ENCODE results near the gene TEAD2.
A peak's percentile ranks its signal among the peaks of the same experiment; 100 is the strongest.

Gene TEAD2

DNA sequence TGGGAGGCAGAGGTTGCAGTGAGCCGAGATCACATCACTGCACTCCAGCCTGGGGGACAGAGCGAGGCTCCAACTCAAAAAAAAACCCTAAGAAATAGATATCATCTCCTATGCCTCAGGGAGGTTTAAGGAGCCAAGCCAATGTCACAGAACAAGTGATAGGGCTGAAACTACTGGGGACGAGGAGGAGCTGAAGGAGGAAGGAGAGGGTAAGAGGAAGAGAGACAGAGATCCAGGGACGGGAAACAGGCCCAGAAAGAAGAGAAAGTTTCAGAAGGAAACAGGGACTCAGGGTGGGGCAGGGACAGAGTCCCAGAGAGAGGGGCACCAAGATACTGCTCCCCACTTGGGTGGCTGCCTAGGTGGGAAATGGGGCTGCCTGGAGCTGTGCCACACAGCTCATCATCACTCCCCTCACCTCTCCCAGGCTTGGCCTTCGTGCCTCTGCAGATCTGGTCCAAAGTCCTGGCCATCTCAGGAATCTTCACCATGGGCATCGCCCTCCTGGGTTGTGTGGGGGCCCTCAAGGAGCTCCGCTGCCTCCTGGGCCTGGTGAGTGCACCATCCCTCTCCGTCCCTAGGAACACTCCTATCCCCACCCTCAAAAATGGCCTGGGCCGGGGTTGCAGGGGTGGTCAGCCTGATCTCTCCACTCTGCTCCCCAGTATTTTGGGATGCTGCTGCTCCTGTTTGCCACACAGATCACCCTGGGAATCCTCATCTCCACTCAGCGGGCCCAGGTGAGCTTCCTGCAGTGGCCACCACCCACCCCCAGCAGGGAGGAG is 25.5 kb downstream of the TEAD2 start:
- H3K9me3 ChIP-seq (ENCODE audit: insufficient read depth, low read length, severe bottlenecking) = no peaks in the 10 kb centered on the region
- no peaks in the 10 kb centered on the region for H4K20me1 ChIP-seq (ENCODE audit: insufficient read depth, low read length)
- H3K27me3 ChIP-seq (ENCODE audit: insufficient read depth, low read length, poor library complexity) = no peaks in the 10 kb centered on the region
- TF ChIP-seq, protein P1, sequence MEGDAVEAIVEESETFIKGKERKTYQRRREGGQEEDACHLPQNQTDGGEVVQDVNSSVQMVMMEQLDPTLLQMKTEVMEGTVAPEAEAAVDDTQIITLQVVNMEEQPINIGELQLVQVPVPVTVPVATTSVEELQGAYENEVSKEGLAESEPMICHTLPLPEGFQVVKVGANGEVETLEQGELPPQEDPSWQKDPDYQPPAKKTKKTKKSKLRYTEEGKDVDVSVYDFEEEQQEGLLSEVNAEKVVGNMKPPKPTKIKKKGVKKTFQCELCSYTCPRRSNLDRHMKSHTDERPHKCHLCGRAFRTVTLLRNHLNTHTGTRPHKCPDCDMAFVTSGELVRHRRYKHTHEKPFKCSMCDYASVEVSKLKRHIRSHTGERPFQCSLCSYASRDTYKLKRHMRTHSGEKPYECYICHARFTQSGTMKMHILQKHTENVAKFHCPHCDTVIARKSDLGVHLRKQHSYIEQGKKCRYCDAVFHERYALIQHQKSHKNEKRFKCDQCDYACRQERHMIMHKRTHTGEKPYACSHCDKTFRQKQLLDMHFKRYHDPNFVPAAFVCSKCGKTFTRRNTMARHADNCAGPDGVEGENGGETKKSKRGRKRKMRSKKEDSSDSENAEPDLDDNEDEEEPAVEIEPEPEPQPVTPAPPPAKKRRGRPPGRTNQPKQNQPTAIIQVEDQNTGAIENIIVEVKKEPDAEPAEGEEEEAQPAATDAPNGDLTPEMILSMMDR (IDR thresholded peaks at IDR 0.05; ENCODE audit: borderline replicate concordance, extremely low read depth, low read length, poor library complexity, severe bottlenecking) = no peak
- TF ChIP-seq EZH2 (IDR thresholded peaks at IDR 0.05; ENCODE audit: borderline replicate concordance, low read depth, low read length, severe bottlenecking) = no peak
- H3K79me2 ChIP-seq (ENCODE audit: insufficient read depth, low read length) = no peaks in the 10 kb centered on the region
- no peak overlapping the region for H2AFZ ChIP-seq (ENCODE audit: low read depth, low read length)
- H3K4me1 ChIP-seq (ENCODE audit: insufficient read depth, low read length) = peaks cover 11% of the 10 kb centered on the region
- DNase-seq (no peak), ATAC-seq (ENCODE audit: insufficient read depth, low read depth) (no peak)
- H3K36me3 ChIP-seq (ENCODE audit: insufficient read depth, low read length) = no peaks in the 10 kb centered on the region
- no peak overlapping the region for H3K4me2 ChIP-seq (ENCODE audit: insufficient read depth, low read length)
- H3K27ac ChIP-seq (ENCODE audit: low read length) = no peak overlapping the region
- H3K4me3 ChIP-seq (ENCODE audit: low read depth in 1 of 2, low read length in 2 of 2) = no peak overlapping the region
- no peak overlapping the region for H3K9ac ChIP-seq (ENCODE audit: low read depth, low read length)

DNA sequence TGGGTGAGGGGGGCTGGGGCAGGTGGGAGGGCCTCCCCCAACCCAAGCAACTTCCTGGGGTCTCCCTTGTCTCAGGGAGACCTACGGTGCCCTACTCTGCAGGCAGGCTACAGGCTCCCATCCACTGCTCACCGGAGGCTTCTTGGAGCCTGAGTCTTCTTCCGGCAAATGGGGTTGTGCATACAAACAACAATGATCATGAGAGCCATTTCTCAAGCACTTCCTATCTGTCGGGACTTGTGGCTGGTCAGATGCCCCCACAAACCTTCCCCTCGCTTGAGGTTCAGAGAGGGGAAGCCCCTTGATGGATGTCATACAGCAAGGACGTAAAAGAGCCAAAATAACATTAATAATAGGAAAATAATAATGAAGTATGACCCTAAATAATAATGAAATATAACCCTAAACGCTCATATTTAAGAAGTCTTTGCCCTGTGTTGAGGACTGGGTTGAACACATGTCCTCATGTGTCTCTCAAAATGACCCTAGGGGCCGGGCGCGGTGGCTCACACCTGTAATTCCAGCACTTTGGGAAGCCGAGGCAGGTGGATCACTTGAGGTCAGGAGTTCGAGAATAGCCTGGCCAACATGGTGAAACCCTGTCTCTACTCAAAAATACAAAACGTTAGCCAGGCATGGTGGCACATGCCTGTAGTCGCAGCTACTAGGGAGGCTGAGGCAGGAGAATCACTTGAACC is 26.3 kb downstream of the TEAD2 start:
- H3K79me2 ChIP-seq (ENCODE audit: insufficient read depth, low read length) = no peaks in the 10 kb centered on the region
- H3K4me1 ChIP-seq (ENCODE audit: insufficient read depth, low read length) = peaks cover 11% of the 10 kb centered on the region
- no peak for DNase-seq

DNA sequence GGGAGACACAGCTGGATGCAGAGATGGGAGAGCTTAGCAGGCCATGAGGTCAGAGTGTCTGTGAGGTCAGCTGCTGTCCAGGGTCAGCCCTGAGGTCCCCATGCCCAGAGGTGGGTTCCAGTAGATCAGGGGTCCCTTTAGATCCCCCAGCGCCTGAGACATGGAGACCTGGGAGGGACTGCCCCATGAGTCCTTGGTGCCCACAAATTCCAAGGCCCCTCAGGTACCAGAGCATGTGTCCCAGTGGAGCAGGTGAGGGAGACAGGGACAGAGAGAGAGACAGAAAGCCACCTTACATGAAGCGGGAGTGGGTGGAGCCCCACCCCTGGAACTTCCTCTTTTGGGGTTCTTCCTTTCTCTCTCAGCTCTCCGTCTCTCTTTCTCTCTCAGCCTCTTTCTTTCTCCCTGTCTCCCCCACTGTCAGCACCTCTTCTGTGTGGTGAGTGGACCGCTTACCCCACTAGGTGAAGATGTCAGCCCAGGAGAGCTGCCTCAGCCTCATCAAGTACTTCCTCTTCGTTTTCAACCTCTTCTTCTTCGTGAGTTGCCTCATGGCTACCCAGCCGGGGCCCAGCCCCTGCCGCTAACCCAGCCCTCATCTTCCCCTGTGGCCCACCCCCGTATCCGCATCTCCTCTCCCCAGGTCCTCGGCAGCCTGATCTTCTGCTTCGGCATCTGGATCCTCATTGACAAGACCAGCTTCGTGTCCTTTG is 27.0 kb downstream of the TEAD2 start, which contains the start of gene CD37:
Gene CD37, plus strand, starts transcription at position 336 of the 713 bp plus-strand sequence. Its CDS starts 135 bp downstream, at position 471.
- 0 out of 4 replicates have a peak within 1 kb of the TSS, but pooled peaks of 1 of the 2 experiments have one; percentile 8 for H3K4me3 ChIP-seq (ENCODE audit: low read depth in 1 of 2, low read length in 2 of 2)
- H4K20me1 ChIP-seq (ENCODE audit: insufficient read depth, low read length) = no peaks in the 10 kb centered on the region
- no peak within 1 kb of the TSS for H3K27ac ChIP-seq (ENCODE audit: low read length)
- peak; percentile 20 for DNase-seq
- no peaks in the 10 kb centered on the region for H3K9me3 ChIP-seq (ENCODE audit: insufficient read depth, low read length, severe bottlenecking)
- no peak for TF ChIP-seq EZH2 (IDR thresholded peaks at IDR 0.05; ENCODE audit: borderline replicate concordance, low read depth, low read length, severe bottlenecking)
- TF ChIP-seq, protein P1 (IDR thresholded peaks at IDR 0.05; ENCODE audit: borderline replicate concordance, extremely low read depth, low read length, poor library complexity, severe bottlenecking) = no peak
- ATAC-seq (ENCODE audit: insufficient read depth, low read depth) = no peak
- no peak within 1 kb of the TSS for H3K9ac ChIP-seq (ENCODE audit: low read depth, low read length)
- peaks cover 11% of the 10 kb centered on the region for H3K4me1 ChIP-seq (ENCODE audit: insufficient read depth, low read length)
- H3K79me2 ChIP-seq (ENCODE audit: insufficient read depth, low read length) = no peaks in the 10 kb centered on the region
- peak within 1 kb of the TSS; percentile 27; the same call in 1 of the 2 replicates for H3K4me2 ChIP-seq (ENCODE audit: insufficient read depth, low read length)
- H3K36me3 ChIP-seq (ENCODE audit: insufficient read depth, low read length) = no peaks in the 10 kb centered on the region
- H3K27me3 ChIP-seq (ENCODE audit: insufficient read depth, low read length, poor library complexity) = no peaks in the 10 kb centered on the region
- 0 out of 2 replicates have a peak within 1 kb of the TSS, but pooled peaks have one; percentile 28 for H2AFZ ChIP-seq (ENCODE audit: low read depth, low read length)

More for the DNA sequence above, 26.3 kb downstream of the TEAD2 start:
- no peaks in the 10 kb centered on the region for H4K20me1 ChIP-seq (ENCODE audit: insufficient read depth, low read length)
- no peak overlapping the region for H3K9ac ChIP-seq (ENCODE audit: low read depth, low read length)
- ATAC-seq (ENCODE audit: insufficient read depth, low read depth) = no peak
- TF ChIP-seq, protein P1 (IDR thresholded peaks at IDR 0.05; ENCODE audit: borderline replicate concordance, extremely low read depth, low read length, poor library complexity, severe bottlenecking) = no peak
- TF ChIP-seq EZH2 (IDR thresholded peaks at IDR 0.05; ENCODE audit: borderline replicate concordance, low read depth, low read length, severe bottlenecking) = no peak
- no peaks in the 10 kb centered on the region for H3K9me3 ChIP-seq (ENCODE audit: insufficient read depth, low read length, severe bottlenecking)
- H3K36me3 ChIP-seq (ENCODE audit: insufficient read depth, low read length) = no peaks in the 10 kb centered on the region
- no peak overlapping the region for H3K27ac ChIP-seq (ENCODE audit: low read length)
- H2AFZ ChIP-seq (ENCODE audit: low read depth, low read length) = no peak overlapping the region
- 0 out of 2 replicates have a peak overlapping the region, but pooled peaks have one; percentile 27 for H3K4me2 ChIP-seq (ENCODE audit: insufficient read depth, low read length)
- no peak overlapping the region for H3K4me3 ChIP-seq (ENCODE audit: low read depth in 1 of 2, low read length in 2 of 2)
- H3K27me3 ChIP-seq (ENCODE audit: insufficient read depth, low read length, poor library complexity) = no peaks in the 10 kb centered on the region

Measured in DND-41 (cell line).